Subcutaneous adipose tissue (tissue), 4 donors: ENCODE results near the gene ZNF329. TPM values are rescaled to one million over a fixed set of nuclear protein-coding genes. Genes with fewer than 3 reads are reported as not detected.

Experiments
- CTCF ChIP-seq: fragments of 450-650 bp; IDR thresholded peaks from one replicate; pipeline ENCODE4 v1.5.1; 2016; ENCODE audit warnings: low read depth, mild to moderate bottlenecking, control low read depth, antibody characterized with exemption, moderate library complexity
- total RNA-seq, 4 donors: library from RNA; depleted of rRNA; stranded (reverse); fragments of >200 nt; gene quantifications; one replicate each; pipeline ENCODE4 v1.1.0, GENCODE V29; 2016

The ZNF329 gene
- total RNA-seq, 4 donors from 2014 or later, result 7.5 to 8.3 (median 7.9) TPM

GRCh38 chr19:58166708-58167280, 16.2 kb upstream of the ZNF329 start:
- no peak for TF ChIP-seq CTCF

GRCh38 chr19:58166268-58166667, 15.7 kb upstream of the ZNF329 start:
- TF ChIP-seq CTCF, result no peak

- no peak for TF ChIP-seq CTCF
Observed at GRCh38 chr19:58157045-58157728, 6.6 kb upstream of the ZNF329 start.

GRCh38 chr19:58154679-58155648, 4.4 kb upstream of the ZNF329 start:
- TF ChIP-seq CTCF, result no peak

GRCh38 chr19:58154287-58154678, 3.7 kb upstream of the ZNF329 start:
- TF ChIP-seq CTCF, result no peak

GRCh38 chr19:58153386-58153785, 2.8 kb upstream of the ZNF329 start:
- TF ChIP-seq CTCF, result no peak

DNA sequence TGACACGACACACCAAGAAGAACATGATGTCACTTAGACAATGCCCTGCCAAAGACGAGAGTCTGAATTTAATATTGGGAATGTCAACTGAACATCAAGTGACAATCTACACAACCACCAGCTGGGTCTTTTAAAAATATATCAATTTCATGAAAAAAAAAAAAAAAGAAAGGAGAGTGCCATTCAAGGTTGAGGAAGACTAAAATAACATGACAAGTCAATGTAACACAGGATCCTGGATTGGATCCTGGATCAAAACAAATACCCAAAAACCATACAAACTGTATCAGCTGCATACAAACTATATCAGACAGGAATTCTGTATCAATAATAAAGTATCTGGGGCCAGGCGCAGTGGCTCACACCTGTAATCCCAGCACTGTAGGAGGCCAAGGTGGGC, 4.7 kb downstream of the ZNF329 start:
- TF ChIP-seq CTCF, result no peak
